CD14-positive monocyte (primary cell): ENCODE results near the gene HS6ST1. TPM values are rescaled to one million over a fixed set of nuclear protein-coding genes. Genes with fewer than 3 reads are reported as not detected.
A peak's percentile ranks its signal among the peaks of the same experiment; 100 is the strongest.

ENCODE experiments used
- DNase-seq, 3 donors: peaks; one replicate each; pipeline ENCODE4 v3.0.0-alpha.2; 2011 to 2022
- H2AFZ ChIP-seq: 2 replicates; pipeline ENCODE4 v1.6.0; 2012; ENCODE audit warnings: mild to moderate bottlenecking, low read depth, low read length, inconsistent platforms; ENCODE audit not compliant: insufficient read depth, poor library complexity, severe bottlenecking
- H3K27ac ChIP-seq, 2 donors: 1 replicate in 1 of 2; 2 replicates in 1 of 2; pipeline ENCODE4 v1.5.1; 2012 to 2013; ENCODE audit warnings: low read length in 2 of 2, control low read depth in 1 of 2, inconsistent platforms in 1 of 2, low read depth in 1 of 2, mild to moderate bottlenecking in 1 of 2
- H3K27me3 ChIP-seq, 2 donors: one replicate each; pipeline versions ENCODE4 v1.6.0 to v1.6.1; 2011 to 2013; ENCODE audit warnings: low read length in 2 of 2; ENCODE audit not compliant: control insufficient read depth in 2 of 2, insufficient read depth in 2 of 2
- H3K36me3 ChIP-seq, 2 donors: replicated peaks in 1 of 2; 1 replicate in 1 of 2; 2 replicates in 1 of 2; pipeline versions ENCODE4 v1.5.1 to v1.6.1; 2012 to 2013; ENCODE audit warnings: low read length in 2 of 2, control low read depth in 1 of 2, inconsistent platforms in 1 of 2, mild to moderate bottlenecking in 1 of 2; ENCODE audit not compliant: insufficient read depth in 2 of 2, control insufficient read depth in 1 of 2
- H3K4me1 ChIP-seq, 2 donors: 1 replicate in 1 of 2; 2 replicates in 1 of 2; pipeline versions ENCODE4 v1.5.1 to v1.6.1; 2012 to 2013; ENCODE audit warnings: low read length in 2 of 2, control low read depth in 1 of 2, inconsistent platforms in 1 of 2, mild to moderate bottlenecking in 1 of 2, moderate library complexity in 1 of 2; ENCODE audit not compliant: insufficient read depth in 2 of 2, control insufficient read depth in 1 of 2
- H3K4me2 ChIP-seq: replicated peaks from 2 replicates; pipeline ENCODE3; 2012; ENCODE audit warnings: low read length, moderate library complexity, mild to moderate bottlenecking; ENCODE audit not compliant: poor library complexity, severe bottlenecking; ENCODE audit errors: extremely low read depth
- H3K4me3 ChIP-seq, 3 experiments: fragments of 200-600 bp in 1 of 3; sonication (generic) in 1 of 3; replicated peaks in 1 of 3; 1 replicate in 2 of 3; 2 replicates in 1 of 3; pipeline ENCODE4 v1.5.1; 2011 to 2013; ENCODE audit warnings: low read length in 3 of 3, mild to moderate bottlenecking in 3 of 3, control low read depth in 2 of 3, low read depth in 2 of 3, inconsistent platforms in 1 of 3, moderate library complexity in 1 of 3
- H3K79me2 ChIP-seq: 2 replicates; pipeline ENCODE4 v1.6.0; 2012; ENCODE audit warnings: mild to moderate bottlenecking, control low read depth, inconsistent platforms, low read length, moderate library complexity; ENCODE audit not compliant: insufficient read depth
- H3K9ac ChIP-seq: 2 replicates; pipeline ENCODE4 v1.6.0; 2017; ENCODE audit warnings: low read length, mild to moderate bottlenecking; ENCODE audit not compliant: insufficient read depth, poor library complexity, severe bottlenecking
- H3K9me3 ChIP-seq, 2 donors: replicated peaks in 1 of 2; 1 replicate in 1 of 2; 2 replicates in 1 of 2; pipeline versions ENCODE4 v1.5.1 to v1.6.1; 2012 to 2013; ENCODE audit warnings: low read length in 2 of 2, control low read depth in 1 of 2; ENCODE audit not compliant: control insufficient read depth in 1 of 2, insufficient read depth in 1 of 2
- H4K20me1 ChIP-seq: 2 replicates; pipeline ENCODE4 v1.6.0; 2012; ENCODE audit warnings: mild to moderate bottlenecking, low read length, control low read depth, moderate library complexity; ENCODE audit not compliant: insufficient read depth
- H3K27ac Mint-ChIP-seq, 7 donors: one replicate each; pipeline ENCODE4 v1.8.0; 2020; ENCODE audit warnings: mild to moderate bottlenecking in 7 of 7, mixed read lengths in 7 of 7, moderate library complexity in 6 of 7, inconsistent platforms in 2 of 7
- H3K27me3 Mint-ChIP-seq, 3 donors: one replicate each; pipeline ENCODE4 v1.8.0; 2021 to 2022; ENCODE audit warnings: low read depth in 3 of 3, mild to moderate bottlenecking in 3 of 3, mixed read lengths in 3 of 3, moderate library complexity in 3 of 3, inconsistent platforms in 1 of 3
- H3K36me3 Mint-ChIP-seq, 2 donors: one replicate each; pipeline ENCODE4 v1.8.0; 2020; ENCODE audit warnings: mixed read lengths in 2 of 2, inconsistent platforms in 1 of 2, mild to moderate bottlenecking in 1 of 2
- H3K4me1 Mint-ChIP-seq: one replicate; pipeline ENCODE4 v1.8.0; 2020; ENCODE audit warnings: mild to moderate bottlenecking, mixed read lengths
- H3K4me3 Mint-ChIP-seq, 2 donors: one replicate each; pipeline ENCODE4 v1.8.0; 2020; ENCODE audit warnings: mild to moderate bottlenecking in 2 of 2, mixed read lengths in 2 of 2, moderate library complexity in 1 of 2
- H3K9me3 Mint-ChIP-seq, 7 donors: one replicate each; pipeline ENCODE4 v1.8.0; 2020 to 2022; ENCODE audit warnings: mixed read lengths in 7 of 7, mild to moderate bottlenecking in 6 of 7, moderate library complexity in 6 of 7, inconsistent platforms in 2 of 7
- CTCF ChIP-seq: fragments of 200-600 bp; IDR thresholded peaks from one replicate; pipeline ENCODE4 v1.8.0; 2022; ENCODE audit warnings: antibody characterized with exemption, mild to moderate bottlenecking
- WGBS: methylation state at CpG from one replicate; pipeline ENCODE4 v1.1.5; 2013; ENCODE audit warnings: missing lambda C conversion rate; ENCODE audit not compliant: insufficient coverage; 5-methylcytosine and 5-hydroxymethylcytosine counted together
- intact Hi-C, 2 donors: fragments of 100-400 bp; cut with micrococcal nuclease; formaldehyde crosslinking; loops; one replicate each; pipeline versions ENCODE4 v1.15.0 to v1.15.1; 2023
- polyA plus RNA-seq, 3 donors: library from polyadenylated mRNA; depleted of rRNA in 1 of 3; unstranded in 2 of 3; stranded (reverse) in 1 of 3; fragments of 300-500 nt in 2 of 3; fragments of >200 nt in 1 of 3; fragmentation: Illumina TruSeq in 2 of 3; gene quantifications; 1 replicate in 2 of 3; 2 replicates in 1 of 3; pipeline ENCODE4 v1.2.3, GENCODE V29; 2012 to 2021

HS6ST1 gene
- polyA plus RNA-seq, 3 donors = 2.9 to 5.4 (median 4.0) TPM

DNA sequence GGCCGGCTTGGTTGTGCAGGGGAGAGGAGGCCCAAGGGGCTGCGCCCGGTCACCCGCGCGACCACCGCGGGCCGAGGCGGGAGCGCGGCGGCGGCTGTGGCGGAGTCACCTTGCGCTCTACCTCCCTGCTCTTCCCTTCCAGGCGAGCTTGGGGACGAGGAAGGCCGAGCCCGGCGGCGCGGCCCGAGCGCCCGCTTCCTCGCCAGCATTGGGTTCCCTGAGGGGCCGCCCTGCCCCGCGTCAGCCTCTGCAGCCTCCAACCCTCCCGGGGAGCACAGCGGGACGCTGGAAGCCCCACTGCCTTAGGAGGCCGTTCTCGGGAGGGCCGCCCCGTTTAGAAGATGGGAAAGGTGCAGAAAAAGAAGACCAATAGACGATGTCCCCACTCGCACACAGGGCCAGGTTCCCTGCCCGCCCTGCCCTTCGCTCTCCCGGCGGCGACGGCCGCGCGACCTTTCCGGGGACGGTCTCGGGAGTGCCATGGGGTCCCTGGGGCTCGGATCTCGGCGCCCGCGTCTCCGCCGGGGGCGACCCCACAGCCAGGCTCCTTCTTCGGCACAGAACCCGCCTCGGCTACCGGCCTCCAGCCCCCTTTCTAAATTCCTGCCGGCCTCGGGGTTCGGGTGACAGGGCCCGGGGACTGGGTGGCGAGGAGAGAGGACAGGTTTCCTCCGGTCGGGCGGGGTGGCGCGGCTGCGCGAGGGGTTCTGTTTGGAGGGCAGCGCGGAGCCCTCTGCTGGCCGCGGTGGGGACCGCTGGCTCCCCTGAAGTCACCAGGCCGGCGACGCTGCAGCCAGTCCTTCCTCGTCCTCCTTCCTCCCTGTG lies 85.5 kb downstream of the HS6ST1 start:
- Histone ChIP-seq H3K9ac (peak overlapping the region; percentile 84), H3K79me2 (no peaks in the 10 kb centered on the region), H2AFZ (peak overlapping the region; percentile 99), H3K4me3 (peak overlapping the region; percentile 51 to 85 (median 81)), H3K4me2 (peak overlapping the region; percentile 88), H3K9me3 (no peaks in the 10 kb centered on the region), H3K27me3 (peaks cover 0 to 11% of the 10 kb centered on the region in 2 donors), H3K4me1 (peaks cover 4 to 12% of the 10 kb centered on the region in 2 donors), H3K27ac (peak overlapping the region in 1 of 2 donors; percentile 80), H3K36me3 (no peaks in the 10 kb centered on the region), H4K20me1 (no peaks in the 10 kb centered on the region)
- peak; percentile 93 for TF ChIP-seq CTCF
- H3K9me3 Mint-ChIP-seq = peaks cover 0 to 2% (median 0%) of the 10 kb centered on the region in 7 donors
- H3K4me1 Mint-ChIP-seq = peaks cover 13% of the 10 kb centered on the region
- H3K4me3 Mint-ChIP-seq = peak overlapping the region; percentile 81 to 90
- intact Hi-C loops = loop anchor here in 1 of 2 donors (2.0 kb wide), 1 partner anchor 54 kb away; no protein-coding TSS in a partner anchor
- H3K27ac Mint-ChIP-seq = peak overlapping the region in 4 of 7 donors; percentile 50 to 81 (median 74)
- peaks cover 10 to 26% (median 14%) of the 10 kb centered on the region in 3 donors for H3K27me3 Mint-ChIP-seq
- H3K36me3 Mint-ChIP-seq = no peaks in the 10 kb centered on the region
- WGBS = 0% methylated on average over 64 of the region's 84 CpGs
- DNase-seq = peak; percentile 78 to 82 (median 78)

- Mint-ChIP-seq H3K9me3 (peaks cover 0 to 7% (median 2%) of the 10 kb centered on the region in 7 donors), H3K4me3 (no peak overlapping the region), H3K27ac (peak overlapping the region in 1 of 7 donors; percentile 66), H3K27me3 (peaks cover 10 to 23% (median 12%) of the 10 kb centered on the region in 3 donors), H3K36me3 (no peaks in the 10 kb centered on the region), H3K4me1 (peaks cover 13% of the 10 kb centered on the region)
- no peak overlapping the region for H3K4me3 ChIP-seq
- H3K79me2 ChIP-seq = no peaks in the 10 kb centered on the region
- peak; percentile 32 to 77 (median 61) for DNase-seq
- H2AFZ ChIP-seq = no peak overlapping the region
- H3K9me3 ChIP-seq = no peaks in the 10 kb centered on the region
- H4K20me1 ChIP-seq = no peaks in the 10 kb centered on the region
- H3K27ac ChIP-seq = no peak overlapping the region
- no peak overlapping the region for H3K4me2 ChIP-seq
- intact Hi-C loops = no loop called here
- TF ChIP-seq CTCF = no peak
- peaks cover 4 to 12% of the 10 kb centered on the region in 2 donors for H3K4me1 ChIP-seq
- no peak overlapping the region for H3K9ac ChIP-seq
- H3K27me3 ChIP-seq = peaks cover 0 to 11% of the 10 kb centered on the region in 2 donors
- no peaks in the 10 kb centered on the region for H3K36me3 ChIP-seq
These were observed 89.8 kb downstream of the HS6ST1 start for GRCh38 chr2:128228894-128229293.
